Stimulated activated naive CD4-positive, alpha-beta T cell treated with Interleukin-2 at 50 U/mL for 16 hours (primary cell): ENCODE data around the gene ARHGAP40.

Experiments
- DNase-seq: peaks from one replicate; lab custom pipeline; 2025; lab: John Stamatoyannopoulos, UW

Gene ARHGAP40

DNA sequence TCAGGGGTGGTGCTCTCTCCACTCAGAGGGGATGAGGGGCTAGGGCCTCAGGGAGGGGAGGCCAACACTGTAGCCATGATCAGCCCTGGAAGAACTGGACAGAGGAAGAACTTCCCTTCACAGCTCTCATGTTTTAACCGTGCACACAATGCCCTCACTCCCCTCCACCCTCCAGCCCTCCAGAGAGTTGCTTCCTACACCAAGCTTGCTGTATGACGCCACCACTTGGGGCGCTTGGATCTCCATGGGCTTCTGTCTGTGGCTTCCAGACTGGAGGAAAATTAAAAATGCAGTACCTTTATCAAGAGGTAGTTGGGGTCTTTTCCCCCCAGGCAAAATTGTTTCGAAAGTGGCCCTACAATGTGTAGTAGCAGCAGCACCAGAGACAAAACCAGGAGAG, 48.4 kb downstream of the ARHGAP40 start:
- no peak for DNase-seq

DNA sequence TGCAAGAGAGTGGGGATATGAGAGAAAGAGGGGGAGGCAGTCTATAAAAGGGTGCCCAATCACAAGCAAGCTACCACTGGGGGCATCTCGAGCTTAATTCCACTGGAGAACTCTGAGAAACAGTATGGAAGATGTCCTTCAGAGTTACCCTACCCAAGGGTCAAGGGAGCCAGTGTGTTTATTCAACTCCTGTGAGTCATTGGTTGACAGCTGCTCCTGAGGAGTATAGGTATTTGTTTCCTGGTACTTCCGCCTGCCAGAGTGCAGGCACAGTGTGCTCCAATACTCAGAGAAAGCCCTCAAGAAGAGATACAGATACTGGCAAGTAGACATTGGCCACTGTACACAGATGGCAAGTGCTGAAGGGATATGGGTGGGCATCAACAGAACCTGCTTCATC, 49.5 kb downstream of the ARHGAP40 start:
- DNase-seq, result no peak

DNA sequence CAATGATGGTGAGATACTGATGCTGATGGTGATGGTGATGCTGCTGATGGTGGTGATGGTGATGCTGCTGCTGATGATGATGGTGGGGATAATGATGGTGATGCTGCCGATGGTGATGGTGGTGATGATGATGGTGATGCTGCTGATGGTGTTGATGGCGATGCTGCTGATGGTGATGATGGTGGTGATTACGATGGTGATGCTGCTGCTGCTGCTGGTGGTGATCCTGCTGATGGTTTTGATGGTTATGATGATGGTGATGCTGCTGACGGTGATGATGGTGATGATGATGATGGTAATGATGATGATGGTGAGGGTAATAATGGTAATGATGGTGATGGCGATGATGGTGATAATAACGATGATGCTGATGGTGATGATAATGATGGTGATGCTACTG, 50.0 kb downstream of the ARHGAP40 start:
- DNase-seq, result no peak

DNA sequence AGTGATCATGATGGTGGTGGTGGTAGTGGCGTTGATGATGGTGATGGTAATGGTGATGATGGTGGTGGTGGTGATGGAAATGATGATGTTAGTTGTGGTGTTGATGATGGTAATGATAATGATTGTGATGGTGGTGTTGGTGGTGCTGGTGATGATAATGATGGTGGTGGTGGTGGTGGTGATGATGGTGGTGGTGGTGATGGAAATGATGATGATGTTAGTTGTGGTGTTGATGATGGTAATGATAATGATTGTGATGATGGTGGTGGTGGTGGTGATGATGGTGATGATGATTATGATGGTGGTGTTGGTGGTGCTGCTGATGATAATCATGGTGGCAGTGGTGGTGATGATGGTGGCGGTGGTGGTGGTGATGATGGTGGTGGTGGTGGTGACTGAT, 51.4 kb downstream of the ARHGAP40 start:
- DNase-seq, result no peak

DNA sequence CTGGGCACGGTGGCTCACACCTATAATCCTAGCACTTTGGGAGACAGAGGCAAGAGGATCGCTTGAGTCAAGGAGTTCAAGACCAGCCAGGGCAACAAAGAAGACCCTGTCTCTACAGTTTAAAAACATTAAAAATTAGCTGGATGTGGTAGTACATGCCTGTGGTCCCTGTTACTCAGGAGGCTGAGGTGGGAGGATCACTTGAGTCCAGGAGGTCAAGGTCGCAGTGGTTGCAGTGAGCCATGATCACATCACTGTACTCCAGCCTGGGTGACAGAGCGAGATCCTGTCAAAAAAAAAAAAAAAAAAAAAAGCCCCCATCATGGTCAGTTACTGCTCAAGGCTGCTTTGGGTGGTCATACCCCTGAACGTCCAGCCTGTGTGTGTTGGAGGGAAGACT, 55.8 kb downstream of the ARHGAP40 start:
- no peak for DNase-seq

DNA sequence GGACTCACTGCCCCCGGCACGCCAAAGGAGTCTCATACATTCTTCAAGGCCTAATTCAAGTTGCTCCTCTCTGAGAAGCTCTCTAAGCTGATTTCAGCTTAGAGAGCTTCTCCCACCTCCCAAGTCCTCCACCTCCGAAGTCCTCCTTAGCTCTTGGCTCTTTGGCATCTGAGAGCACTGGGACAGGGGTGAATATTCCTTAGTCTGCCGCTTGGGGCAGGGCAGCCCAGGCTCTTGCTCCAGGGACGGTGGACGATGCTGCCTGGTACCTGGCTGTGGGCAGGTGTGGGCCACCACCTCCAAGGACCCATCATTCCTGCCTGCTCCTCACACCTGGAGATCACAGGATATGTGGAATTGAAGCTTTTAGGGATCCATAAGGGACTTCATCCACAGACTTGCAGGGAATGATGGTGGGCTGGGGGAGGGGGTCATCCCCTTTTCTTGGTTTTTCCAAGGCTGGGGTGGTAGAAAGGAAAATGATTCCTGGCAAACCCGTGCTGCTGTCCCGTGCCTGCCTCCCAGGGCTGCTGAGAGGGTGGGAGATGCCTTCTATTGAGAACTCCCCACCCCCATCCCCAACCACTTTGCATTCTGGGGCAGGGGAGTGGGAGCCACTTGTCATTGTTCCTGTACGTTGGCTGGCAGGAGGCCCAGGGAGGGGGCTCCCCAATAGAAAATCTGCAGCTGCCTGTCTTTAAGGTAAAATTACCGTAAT, 57.4 kb downstream of the ARHGAP40 start:
- DNase-seq, result peak; percentile 12

DNA sequence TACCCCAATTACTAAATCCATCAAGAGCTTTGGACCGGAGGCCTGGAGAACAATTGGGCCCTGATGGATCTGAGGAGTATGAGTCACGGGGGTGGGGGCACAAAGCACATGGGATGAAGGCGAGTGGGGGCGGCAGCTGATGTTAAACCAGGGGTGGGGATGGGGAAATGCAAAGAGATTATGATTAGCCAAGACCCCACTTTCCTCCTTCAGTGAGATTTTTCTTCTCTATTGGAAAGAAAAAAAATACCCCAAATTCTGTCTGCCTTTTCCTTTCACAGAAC, 57.9 kb downstream of the ARHGAP40 start:
- no peak for DNase-seq

DNA sequence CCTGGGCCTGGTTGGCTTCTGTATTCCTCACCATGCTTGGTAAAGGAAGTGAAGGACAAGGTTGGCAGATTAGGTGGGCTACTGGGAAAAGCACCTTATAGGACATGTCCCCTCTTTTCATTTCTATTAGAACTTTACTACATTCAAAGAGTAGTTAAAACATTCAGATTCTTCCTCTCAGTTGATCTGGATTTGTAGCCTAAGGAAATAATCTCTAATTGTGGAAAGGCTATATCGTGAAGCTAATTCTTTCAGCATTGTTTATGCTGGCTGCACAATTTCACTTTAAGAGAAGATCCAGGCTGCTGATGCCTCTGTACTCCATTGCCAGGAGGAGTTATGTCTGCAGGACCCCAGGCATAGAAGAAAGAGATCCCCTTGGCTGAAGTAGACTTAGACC, 58.8 kb downstream of the ARHGAP40 start:
- DNase-seq, result no peak

DNA sequence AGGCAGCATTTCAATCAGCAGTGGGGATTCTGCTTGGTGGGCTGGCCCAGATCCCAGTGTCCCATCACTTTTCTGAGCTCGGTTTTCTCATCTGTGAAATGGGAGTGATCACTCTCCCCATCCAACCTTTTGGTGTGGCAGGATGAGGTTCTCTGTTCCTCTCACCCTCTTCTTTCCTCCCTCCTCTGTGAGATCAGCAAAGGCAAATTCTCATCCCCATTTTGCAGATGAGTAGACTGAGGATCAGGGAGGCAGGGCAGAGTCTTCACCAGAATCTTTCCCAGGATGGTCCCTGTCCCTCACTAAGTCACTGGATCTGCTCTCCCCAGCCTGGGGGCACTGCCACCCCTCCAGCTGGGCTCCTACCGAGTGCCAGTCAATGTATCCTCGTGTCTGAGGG, 62.1 kb downstream of the ARHGAP40 start:
- no peak for DNase-seq

DNA sequence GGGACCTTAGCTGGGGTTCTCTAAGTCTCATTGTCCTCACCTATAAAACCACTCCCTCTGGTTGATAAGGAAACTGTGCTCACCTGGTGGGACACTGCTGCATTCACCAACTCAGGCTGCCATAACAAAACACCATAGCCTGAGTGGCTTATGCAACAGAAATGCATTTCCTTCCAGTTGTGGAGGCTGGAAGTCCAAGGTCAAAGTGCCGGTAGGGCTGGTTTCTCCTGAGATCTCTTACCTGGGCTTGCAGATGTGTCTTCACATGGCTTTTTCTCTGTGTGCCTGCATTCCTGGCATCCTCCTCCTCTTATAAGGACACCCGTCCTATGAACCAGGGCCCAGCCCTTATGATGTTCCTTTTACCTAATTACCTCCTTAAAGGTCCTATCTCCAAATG, 62.7 kb downstream of the ARHGAP40 start:
- no peak for DNase-seq

DNA sequence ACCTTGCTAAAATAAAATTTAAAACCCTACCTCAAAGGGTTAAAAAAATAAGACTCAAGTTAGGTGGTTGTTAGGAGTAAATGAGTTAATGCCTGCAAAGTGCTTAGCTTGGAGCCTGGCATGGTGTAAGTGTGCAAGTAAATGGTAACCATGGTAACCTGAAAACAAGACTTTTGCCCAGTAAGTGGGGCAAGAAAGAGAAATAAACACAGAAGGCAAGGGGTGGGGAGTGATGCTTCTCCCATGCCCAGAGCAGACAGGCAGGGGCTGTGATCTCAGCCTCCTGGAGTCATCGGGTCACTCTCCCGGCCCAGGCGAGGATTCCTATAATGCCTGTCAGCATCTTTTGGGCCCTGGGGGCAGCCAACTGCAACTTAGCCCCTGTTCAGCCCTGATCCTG, 63.5 kb downstream of the ARHGAP40 start:
- no peak for DNase-seq

DNA sequence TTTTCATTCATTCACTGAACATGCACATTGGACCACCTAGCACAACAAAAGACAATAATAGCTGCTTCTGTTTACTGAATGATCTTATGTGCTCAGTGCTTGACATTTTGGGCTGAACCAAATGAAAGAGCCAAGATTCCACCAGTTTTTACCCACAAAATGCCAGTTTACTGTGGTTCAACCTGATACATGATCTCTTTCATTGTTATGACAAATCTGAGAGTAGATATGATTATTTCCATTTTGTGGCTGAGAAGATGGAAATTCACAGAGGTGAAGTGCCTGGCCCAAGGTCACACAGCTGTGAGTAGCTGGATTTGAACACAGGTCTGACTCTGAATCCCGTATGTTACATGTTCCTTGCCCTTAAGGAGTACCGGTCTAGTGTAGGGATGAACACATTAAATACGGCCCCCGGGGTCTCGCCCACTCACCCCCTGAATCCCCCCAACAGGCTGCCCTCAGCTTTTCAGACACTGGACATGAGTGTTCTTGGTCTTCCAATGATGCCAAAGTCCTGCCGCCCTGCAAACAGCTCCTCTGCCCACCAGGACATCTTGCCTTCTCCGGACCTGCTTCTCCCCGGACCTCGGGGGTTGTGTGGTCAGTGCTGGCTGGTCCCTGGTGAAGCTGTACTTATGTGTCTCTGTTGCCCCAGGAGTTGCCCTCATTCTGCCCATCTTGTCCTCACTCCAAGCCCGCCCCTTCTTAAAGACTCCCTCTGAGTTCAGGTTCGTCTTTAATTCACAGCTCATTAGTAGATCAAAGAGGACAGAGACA, 64.1 kb downstream of the ARHGAP40 start:
- no peak for DNase-seq

DNA sequence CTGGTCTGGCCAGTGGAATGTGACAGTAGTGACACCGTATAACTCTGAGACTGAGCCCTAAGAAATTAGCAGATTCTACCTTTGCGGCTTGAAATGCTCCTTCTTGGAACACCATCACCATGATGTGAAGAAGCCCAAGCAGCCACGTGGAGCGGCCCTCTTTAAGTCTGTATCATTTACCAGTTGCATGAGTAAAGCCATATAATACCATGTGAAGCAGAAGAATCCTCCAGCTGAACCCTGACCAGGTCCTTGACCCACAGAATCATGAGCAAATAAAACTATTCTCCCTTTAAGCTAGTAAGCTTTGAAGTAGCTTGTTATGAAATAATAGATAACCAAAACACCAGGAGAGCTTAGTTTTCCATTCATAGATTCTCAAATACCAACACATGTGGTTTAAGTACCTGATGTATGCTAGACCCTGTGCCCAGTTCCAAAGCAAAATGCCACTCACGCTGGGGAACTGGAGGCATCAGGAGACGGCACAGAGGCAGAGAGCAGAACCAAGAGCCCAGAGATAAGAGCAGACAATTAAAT, 65.9 kb downstream of the ARHGAP40 start:
- DNase-seq, result no peak

DNA sequence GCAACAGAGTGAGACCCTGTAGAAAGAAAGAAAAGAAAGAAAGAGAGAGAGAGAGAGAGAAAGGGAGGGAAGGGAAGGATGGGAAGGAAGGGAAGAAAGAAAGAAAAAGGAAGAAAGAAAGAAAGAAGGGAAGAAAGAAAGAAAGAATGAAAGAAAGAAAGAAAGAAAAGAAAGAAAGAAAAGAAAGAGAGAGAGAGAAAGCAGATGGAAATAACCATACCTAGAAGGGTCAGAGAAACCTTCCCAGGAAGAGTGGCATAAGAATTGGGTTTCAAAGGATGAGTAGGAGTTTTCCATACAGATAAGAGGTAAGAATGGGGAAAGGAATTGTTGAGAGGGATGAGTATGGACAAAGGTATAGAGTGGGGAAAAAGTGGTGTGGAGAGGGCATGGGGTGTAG, 68.1 kb downstream of the ARHGAP40 start:
- no peak for DNase-seq

DNA sequence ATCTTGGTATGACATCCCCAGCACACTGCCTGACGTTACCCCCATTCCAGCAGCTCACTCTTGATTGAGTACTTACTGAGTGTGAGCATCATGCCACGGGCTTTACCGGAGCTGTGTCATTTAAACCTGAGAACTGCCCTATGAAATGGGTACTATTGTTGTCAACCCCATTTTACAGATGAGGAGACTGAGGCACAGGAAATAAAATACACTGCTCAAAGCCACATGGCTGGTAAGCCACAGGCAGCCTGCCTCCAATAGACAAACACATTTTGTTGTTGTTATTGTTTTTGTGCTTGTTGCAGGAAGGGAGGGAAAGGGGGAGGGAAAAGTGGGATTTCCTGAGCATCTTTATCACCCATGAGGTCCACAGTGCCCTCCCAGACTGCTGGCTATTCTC, 69.2 kb downstream of the ARHGAP40 start:
- no peak for DNase-seq

DNA sequence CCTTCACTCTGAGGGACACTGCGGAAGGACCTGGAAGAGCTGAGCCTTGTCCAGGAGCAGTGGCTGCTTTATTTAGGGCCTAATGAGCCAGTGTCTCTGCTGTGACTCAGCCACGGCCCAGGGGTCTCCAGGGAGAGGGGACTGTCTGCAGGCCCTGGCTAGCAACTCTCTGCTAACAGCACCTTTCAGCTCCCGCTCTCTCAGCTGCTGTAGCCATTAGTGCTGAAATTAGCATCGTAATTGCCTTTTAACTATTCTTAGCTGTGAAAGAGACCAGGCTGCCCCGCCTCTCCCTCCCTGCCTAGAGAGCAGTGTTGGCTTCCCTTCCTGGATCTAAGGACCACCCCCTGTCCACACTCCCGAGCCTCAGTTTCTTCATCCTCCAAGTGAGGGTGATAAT, 69.6 kb downstream of the ARHGAP40 start:
- no peak for DNase-seq

DNA sequence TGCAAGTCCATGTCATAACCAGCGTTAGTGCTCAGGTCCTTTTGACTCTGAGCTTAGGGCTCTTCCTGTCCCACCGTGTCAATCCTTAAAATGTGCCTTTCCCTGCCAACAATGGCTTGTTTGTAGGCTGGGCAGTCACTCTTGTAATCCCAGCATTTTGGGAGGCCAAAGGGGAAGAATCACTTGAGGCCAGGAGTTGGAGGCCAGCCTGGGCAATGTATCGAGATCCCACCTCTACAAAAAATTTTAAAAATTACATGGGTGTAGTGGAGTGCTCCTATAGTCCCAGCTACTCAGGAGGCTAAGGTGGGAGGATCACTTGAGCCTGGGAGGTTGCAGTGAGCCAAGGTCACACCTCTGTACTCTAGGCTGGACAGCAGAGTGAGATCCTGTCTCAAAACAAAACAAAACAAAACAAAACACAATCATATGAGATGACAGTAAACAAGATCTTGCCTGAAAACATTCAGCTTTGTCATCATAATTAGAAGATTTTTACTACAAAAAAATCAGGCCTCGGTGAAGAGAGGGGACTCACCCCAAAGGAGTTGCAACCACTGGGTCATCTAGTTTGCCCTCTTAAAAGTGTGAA, 70.2 kb downstream of the ARHGAP40 start:
- no peak for DNase-seq

DNA sequence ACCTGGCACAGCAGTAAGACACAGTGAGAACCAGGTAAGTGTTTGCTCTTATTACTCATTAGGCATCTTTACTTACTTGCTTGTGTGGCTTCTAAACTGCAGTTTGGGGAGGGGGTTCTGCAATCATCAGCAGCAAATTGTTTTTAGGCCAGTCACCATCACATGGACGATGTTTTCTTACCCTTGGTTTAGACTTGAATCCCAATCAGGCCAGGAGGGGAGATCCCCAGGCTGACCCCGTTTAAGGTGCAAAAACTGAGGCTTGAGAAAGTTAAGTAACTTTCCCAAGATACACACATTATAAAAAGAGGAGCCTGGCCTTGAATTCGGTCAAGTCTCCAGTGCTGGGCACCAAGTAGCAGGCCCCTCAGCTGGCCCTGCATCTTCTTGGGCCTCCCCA, 70.9 kb downstream of the ARHGAP40 start:
- no peak for DNase-seq

DNA sequence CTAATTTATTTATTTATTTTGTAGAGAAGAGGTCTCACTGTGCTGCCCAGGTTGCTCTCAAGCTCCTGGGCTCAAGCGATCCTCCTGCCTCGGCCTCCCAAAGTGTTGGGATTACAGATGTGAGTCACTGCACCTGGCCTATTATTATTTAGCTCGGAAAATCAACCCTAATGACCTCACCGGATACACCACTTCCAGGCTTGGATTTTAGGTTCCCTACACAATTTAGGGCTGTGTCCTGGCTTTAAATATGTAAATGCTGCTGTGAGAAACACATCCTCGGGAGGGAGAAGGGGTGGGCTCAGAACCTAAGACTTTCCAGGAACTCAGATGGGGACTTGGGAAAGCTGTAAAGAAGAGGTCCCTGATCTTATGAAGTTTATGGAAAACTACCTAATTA, 71.7 kb downstream of the ARHGAP40 start:
- no peak for DNase-seq

DNA sequence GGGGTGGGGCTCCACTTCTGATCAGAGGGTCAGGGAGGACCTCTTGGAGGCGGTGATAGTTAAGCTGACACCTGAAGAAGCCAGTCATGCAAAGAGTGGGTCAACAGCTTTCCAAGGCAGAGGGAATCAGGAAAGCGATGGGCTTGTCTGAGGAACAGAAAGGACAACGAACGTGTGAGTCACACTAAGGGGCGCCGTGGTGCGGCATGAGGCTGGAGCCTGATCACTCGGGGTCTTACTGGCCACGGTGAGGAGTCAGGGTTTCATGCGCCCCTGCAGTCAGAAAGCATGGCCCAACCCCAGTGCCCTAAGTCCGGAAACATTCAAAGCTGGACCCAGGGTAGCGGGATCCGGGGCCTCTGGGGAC, 72.1 kb downstream of the ARHGAP40 start:
- DNase-seq, result no peak

DNA sequence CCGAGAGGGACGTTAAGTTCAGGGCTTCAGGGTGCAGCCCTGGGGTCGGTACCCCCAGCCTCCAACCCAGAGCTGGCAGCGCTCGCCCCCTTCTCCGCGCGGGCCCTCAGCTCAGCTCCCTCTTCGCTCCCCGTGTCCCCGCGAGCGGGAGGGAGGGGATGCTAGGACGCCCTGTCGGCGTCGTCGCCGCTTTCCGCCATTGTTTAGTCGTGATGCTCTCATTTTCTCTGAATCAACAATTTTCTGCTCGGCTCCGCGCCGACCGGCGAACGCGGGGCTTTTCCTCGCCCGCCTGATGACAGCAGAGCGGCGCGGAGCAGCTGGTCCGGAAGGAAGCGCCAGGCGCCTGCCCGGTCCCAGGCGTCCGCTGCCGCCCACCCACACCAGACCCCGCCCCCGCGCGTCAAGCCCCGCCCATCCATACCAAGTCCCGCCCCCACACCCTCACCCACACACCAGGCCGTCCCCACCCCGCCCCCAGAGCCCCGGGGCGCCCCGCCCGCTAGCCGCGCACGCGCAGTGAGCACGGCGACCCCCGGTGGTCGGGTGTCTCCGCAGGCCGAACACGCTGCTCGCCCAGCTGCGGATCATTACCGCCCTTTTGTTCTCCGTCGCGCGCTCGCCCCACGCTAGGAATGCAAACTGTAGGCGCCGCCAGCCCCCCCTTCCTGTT, 72.6 kb downstream of the ARHGAP40 start:
- peak; percentile 30 for DNase-seq

DNA sequence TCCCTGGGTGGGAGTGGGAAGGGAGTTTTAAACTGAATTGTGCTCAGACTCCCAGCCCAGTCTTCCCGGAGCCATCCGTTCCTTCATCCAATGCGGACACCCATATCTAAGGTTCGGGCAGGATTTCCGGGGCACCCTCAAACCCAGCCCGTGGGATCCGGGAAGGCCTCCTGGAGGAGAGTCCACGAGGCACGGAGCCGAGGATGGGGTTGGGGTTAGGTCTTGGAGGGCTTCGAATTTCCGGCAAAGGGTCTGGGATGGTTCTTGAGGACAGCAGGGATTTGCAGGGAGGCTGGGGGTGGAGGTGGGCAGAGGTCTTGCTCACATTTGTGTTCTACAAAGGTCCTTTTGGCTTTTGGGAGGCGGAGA, 73.1 kb downstream of the ARHGAP40 start:
- DNase-seq, result no peak

DNA sequence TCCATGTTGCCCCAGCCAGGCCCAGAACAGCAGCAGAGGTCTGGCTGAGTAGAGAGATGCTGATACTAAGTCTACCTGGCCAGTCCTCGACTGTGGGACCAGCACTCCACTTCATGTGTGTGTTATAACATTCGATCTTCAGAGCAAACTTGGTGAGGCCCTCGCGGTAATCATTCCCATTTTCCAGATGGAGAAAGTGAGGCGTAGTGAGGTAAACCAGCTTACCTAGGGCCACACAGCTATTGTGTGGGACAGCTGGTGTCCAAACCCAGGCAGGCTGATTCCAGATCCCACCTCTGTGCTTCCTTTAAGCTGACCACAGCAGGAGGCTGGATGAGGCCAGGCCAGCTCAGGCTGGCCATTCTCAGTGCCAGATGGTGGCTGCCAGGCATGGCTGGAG, 75.0 kb downstream of the ARHGAP40 start:
- DNase-seq, result no peak
